DND-41 (cell line): ENCODE results near the gene CDH23.

Source experiments
- ATAC-seq: fragments of 200-7000 bp; cut with Tn5 transposase; 3 replicates; pipeline ENCODE4 v1.9.1; 2021; ENCODE audit warnings: low read depth; ENCODE audit not compliant: insufficient read depth
- DNase-seq: peaks from one replicate; pipeline ENCODE4 v3.0.0-alpha.2; 2020
- H2AFZ ChIP-seq: 2 replicates; pipeline ENCODE4 v1.6.0; 2012; ENCODE audit warnings: low read depth, low read length
- H3K27ac ChIP-seq: 2 replicates; pipeline ENCODE4 v1.5.1; 2012; ENCODE audit warnings: low read length, inconsistent platforms
- H3K27me3 ChIP-seq: fragments of 200-600 bp; sonication (generic); 2 replicates; pipeline ENCODE4 v1.6.0; 2012; ENCODE audit warnings: low read length, mild to moderate bottlenecking, inconsistent platforms; ENCODE audit not compliant: insufficient read depth, poor library complexity
- H3K36me3 ChIP-seq: 2 replicates; pipeline ENCODE4 v1.5.1; 2012; ENCODE audit warnings: low read length, inconsistent platforms; ENCODE audit not compliant: insufficient read depth
- H3K4me1 ChIP-seq: 2 replicates; pipeline ENCODE4 v1.5.1; 2012; ENCODE audit warnings: mild to moderate bottlenecking, low read length; ENCODE audit not compliant: insufficient read depth
- H3K4me2 ChIP-seq: 2 replicates; pipeline ENCODE4 v1.6.0; 2012; ENCODE audit warnings: mild to moderate bottlenecking, moderate library complexity, low read length, inconsistent platforms; ENCODE audit not compliant: insufficient read depth
- H3K4me3 ChIP-seq, 2 experiments: fragments of 200-600 bp in 1 of 2; shearing (Covaris generic) in 1 of 2; 2 replicates each; pipeline ENCODE4 v1.5.1; 2012 to 2016; ENCODE audit warnings: inconsistent platforms in 2 of 2, low read length in 2 of 2, mild to moderate bottlenecking in 2 of 2, low read depth in 1 of 2, moderate library complexity in 1 of 2
- H3K79me2 ChIP-seq: 2 replicates; pipeline ENCODE4 v1.6.0; 2012; ENCODE audit warnings: low read length, inconsistent platforms; ENCODE audit not compliant: insufficient read depth
- H3K9ac ChIP-seq: 2 replicates; pipeline ENCODE4 v1.6.0; 2012; ENCODE audit warnings: low read depth, mild to moderate bottlenecking, inconsistent platforms, low read length, moderate library complexity
- H3K9me3 ChIP-seq: 2 replicates; pipeline ENCODE4 v1.5.1; 2012; ENCODE audit warnings: low read length, moderate library complexity, mild to moderate bottlenecking, inconsistent platforms; ENCODE audit not compliant: insufficient read depth, severe bottlenecking
- H4K20me1 ChIP-seq: 2 replicates; pipeline ENCODE4 v1.6.0; 2012; ENCODE audit warnings: low read length; ENCODE audit not compliant: insufficient read depth
- CTCF ChIP-seq: IDR thresholded peaks from 2 replicates; pipeline ENCODE4 v1.5.1; 2012; ENCODE audit warnings: borderline replicate concordance, low read length, moderate library complexity, mild to moderate bottlenecking; ENCODE audit not compliant: poor library complexity, severe bottlenecking; ENCODE audit errors: extremely low read depth
- EZH2 ChIP-seq: IDR thresholded peaks from 3 replicates; pipeline ENCODE4 v1.6.1; 2012; ENCODE audit warnings: borderline replicate concordance, low read depth, mild to moderate bottlenecking, moderate library complexity, low read length, inconsistent platforms; ENCODE audit not compliant: severe bottlenecking

The CDH23 gene

DNA sequence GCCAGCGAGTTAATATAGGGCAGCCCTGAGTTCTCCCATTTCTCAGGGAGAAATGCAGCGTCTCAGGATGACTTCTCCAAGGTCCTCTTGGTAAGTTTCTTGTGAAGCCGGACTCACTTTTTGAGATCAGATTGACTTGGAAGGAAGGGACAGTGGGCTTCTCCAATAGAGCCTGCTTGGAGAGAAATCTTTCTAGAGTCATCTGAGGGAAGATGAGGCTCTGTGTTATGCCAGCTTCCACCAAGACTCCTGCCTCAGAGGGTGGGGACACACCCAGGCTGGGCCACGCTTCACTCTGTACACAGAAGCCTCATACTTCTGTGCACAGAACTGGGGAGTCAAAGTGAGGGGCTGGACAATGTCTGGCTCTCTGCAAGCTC, 317.3 kb downstream of the CDH23 start:
- no peaks in the 10 kb centered on the region for H3K27me3 ChIP-seq
- H3K9me3 ChIP-seq, result no peaks in the 10 kb centered on the region
- no peak for TF ChIP-seq CTCF
- no peaks in the 10 kb centered on the region for H3K79me2 ChIP-seq
- H3K4me3 ChIP-seq, result no peak overlapping the region
- ATAC-seq (peak; percentile 45; the same call in 1 of the 3 replicates), DNase-seq (no peak)
- no peak overlapping the region for H2AFZ ChIP-seq
- H3K9ac ChIP-seq, result no peak overlapping the region
- no peaks in the 10 kb centered on the region for H4K20me1 ChIP-seq
- no peak overlapping the region for H3K4me2 ChIP-seq
- H3K27ac ChIP-seq, result peak overlapping the region; percentile 27; the same call in 1 of the 2 replicates
- peaks cover 23% of the 10 kb centered on the region for H3K4me1 ChIP-seq
- H3K36me3 ChIP-seq, result no peaks in the 10 kb centered on the region

- TF ChIP-seq CTCF (no peak), EZH2 (no peak)
- Histone ChIP-seq H3K4me3 (no peak overlapping the region), H3K9ac (no peak overlapping the region)
Observed at GRCh38 chr10:71714592-71714991, 317.9 kb downstream of the CDH23 start.

DNA sequence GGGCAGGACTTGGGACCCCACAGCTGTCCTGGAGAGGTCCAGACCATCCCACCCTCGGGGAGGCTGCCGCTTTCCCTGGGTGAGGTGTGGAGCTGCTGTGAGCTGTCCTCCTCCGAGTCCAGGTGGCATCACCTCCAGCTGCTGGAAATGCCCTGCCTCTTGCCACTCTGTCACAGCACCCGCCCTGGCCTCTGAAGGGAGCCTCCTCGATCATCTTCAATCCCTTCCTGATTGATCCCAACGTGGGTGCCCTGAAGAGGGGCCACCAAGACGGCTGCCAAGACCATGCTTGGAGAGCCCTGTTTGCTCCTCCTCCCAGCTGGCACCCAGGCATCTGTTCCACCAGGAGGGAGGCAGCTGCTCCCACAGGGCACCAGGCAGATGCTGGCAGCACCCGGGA, 318.3 kb downstream of the CDH23 start:
- H3K79me2 ChIP-seq, result no peaks in the 10 kb centered on the region
- no peaks in the 10 kb centered on the region for H4K20me1 ChIP-seq
- no peaks in the 10 kb centered on the region for H3K36me3 ChIP-seq
- TF ChIP-seq CTCF (no peak), EZH2 (no peak)
- H3K4me3 ChIP-seq, result no peak overlapping the region
- no peak overlapping the region for H3K27ac ChIP-seq
- H3K9me3 ChIP-seq, result no peaks in the 10 kb centered on the region
- ATAC-seq (no peak), DNase-seq (no peak)
- H3K4me2 ChIP-seq, result no peak overlapping the region
- peaks cover 23% of the 10 kb centered on the region for H3K4me1 ChIP-seq
- H2AFZ ChIP-seq, result no peak overlapping the region
- no peaks in the 10 kb centered on the region for H3K27me3 ChIP-seq
- no peak overlapping the region for H3K9ac ChIP-seq

More at GRCh38 chr10:71714592-71714991, 317.9 kb downstream of the CDH23 start:
- H3K27me3 ChIP-seq, result no peaks in the 10 kb centered on the region
- DNase-seq (no peak), ATAC-seq (no peak)
- no peaks in the 10 kb centered on the region for H3K36me3 ChIP-seq
- H3K27ac ChIP-seq, result no peak overlapping the region
- no peaks in the 10 kb centered on the region for H4K20me1 ChIP-seq
- H3K79me2 ChIP-seq, result no peaks in the 10 kb centered on the region
- no peaks in the 10 kb centered on the region for H3K9me3 ChIP-seq
- peaks cover 23% of the 10 kb centered on the region for H3K4me1 ChIP-seq
- H3K4me2 ChIP-seq, result no peak overlapping the region
- H2AFZ ChIP-seq, result no peak overlapping the region

- Histone ChIP-seq H3K9me3 (no peaks in the 10 kb centered on the region), H3K27ac (no peak overlapping the region), H2AFZ (no peak overlapping the region), H3K79me2 (no peaks in the 10 kb centered on the region), H3K36me3 (no peaks in the 10 kb centered on the region), H3K4me2 (no peak overlapping the region), H3K27me3 (no peaks in the 10 kb centered on the region), H3K9ac (no peak overlapping the region), H4K20me1 (no peaks in the 10 kb centered on the region), H3K4me3 (no peak overlapping the region), H3K4me1 (peaks cover 23% of the 10 kb centered on the region)
- ATAC-seq, result no peak
- TF ChIP-seq CTCF, result no peak
- DNase-seq, result no peak
Observed at GRCh38 chr10:71715860-71716259, 319.1 kb downstream of the CDH23 start.
